GM19240 (cell line): ENCODE measurements around the gene REXO4.
"Not testable (repeated sequence)": the region's sequence is repeated elsewhere in the genome, so short reads cannot be mapped to it uniquely, and the experiment has no call there.

ENCODE experiments used
- DNase-seq: peaks from one replicate; pipeline ENCODE4 v3.0.0; 2011; ENCODE audit warnings: low spot score; ENCODE audit not compliant: insufficient read length

REXO4 gene

GRCh38 chr9:133421615-133422542 is 4.1 kb upstream of the REXO4 start, which contains the start of gene ADAMTS13:
Gene ADAMTS13, plus strand, starts transcription at chr9:133422367. Its CDS starts 77 bp downstream, at chr9:133422444.
- DNase-seq = no peak

DNA sequence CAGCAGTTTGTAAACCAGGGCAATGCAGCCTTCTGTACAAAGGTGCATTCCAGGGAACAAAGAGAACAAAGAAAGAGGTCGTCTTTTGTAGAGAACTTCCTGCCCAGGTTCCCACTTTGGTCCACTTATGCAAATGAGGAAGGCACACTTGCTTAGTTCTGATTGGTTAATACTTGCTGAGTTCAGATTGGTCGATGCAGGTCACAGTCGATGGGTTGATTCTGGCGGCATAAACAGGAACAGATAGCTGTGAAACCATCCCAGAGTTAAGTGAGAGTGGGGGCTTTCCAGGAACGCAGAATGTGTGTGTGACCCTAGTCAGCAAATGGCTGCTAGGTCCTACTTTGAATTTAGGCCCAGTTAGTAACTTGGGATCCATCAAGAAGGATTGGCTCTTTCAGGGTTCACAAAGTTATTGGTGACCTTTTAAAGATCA is 2.6 kb upstream of the REXO4 start:
- DNase-seq = peak; percentile 73

DNA sequence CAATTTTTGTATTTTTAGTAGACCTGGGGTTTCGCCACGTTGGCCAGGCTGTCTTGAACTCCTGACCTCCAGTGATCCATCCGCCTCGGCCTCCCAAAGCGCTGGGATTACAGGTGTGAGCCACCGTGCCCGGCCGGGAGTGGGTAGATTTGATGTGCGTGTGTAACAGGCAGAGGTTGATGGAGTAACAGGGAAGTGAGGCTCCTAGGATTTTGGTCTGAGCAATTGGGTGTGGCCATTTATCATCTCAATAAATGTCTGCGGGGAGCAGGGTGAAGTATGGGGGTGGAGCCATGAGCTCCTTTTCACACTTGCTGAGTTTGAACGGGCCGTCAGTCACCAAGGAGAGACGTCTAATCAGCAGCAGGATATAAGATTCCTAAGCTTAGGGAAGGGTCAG is 1.2 kb upstream of the REXO4 start:
- no peak for DNase-seq

DNA sequence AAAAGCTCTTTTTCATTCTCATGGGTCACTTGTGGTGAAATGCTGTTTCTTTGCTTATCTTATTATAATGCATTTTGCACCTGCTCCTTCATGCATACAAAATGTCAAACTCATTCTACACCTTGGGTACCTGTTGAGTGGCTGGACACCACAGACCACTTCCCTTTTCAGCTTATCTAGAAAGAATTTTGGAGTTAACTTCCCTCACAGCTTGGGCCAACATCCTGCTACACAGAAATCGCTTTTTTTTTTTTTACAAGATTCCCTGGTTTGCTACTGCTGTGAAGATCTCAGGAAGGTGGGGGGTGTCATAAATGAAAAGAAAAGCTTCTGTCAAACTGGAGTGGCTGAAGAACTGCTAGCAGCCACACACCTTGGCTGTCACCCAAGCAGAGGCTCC is 2.6 kb downstream of the REXO4 start:
- no peak for DNase-seq

- DNase-seq = no peak
These were observed 9.8 kb downstream of the REXO4 start for GRCh38 chr9:133408042-133408441.

GRCh38 chr9:133406480-133407307 is 11.1 kb downstream of the REXO4 start:
- peak; percentile 63 for DNase-seq

GRCh38 chr9:133405508-133406438 is 12.0 kb downstream of the REXO4 start:
- no peak for DNase-seq

DNA sequence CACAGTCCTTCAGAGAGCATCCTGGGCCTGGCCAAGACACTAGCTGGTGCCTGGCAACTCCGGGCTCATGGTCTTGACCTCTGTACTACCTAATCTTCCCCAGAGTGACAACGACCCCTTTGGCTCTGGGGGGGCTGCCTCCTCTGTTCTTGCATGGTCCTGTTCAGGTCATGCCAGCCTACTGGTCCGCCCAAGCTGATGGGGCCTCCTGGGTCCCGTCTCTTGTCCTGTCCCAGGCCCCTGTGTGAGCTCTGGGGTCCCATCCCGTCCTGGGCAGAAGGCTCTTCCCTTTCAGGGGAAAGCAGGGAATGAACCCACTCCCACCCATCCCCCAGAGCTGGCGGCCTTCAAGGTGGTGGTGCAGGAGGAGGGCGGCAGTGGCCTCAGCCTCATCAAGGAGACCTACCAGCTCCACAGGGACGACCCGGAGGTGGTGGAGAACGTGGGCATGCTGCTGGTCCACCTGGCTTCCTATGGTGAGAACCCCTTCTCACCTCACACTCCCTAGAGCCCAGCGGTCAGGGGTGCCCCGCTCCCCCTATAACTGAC is 13.3 kb downstream of the REXO4 start:
- DNase-seq = no peak

- DNase-seq = no peak
These were observed 13.9 kb downstream of the REXO4 start for GRCh38 chr9:133403766-133404453.

DNA sequence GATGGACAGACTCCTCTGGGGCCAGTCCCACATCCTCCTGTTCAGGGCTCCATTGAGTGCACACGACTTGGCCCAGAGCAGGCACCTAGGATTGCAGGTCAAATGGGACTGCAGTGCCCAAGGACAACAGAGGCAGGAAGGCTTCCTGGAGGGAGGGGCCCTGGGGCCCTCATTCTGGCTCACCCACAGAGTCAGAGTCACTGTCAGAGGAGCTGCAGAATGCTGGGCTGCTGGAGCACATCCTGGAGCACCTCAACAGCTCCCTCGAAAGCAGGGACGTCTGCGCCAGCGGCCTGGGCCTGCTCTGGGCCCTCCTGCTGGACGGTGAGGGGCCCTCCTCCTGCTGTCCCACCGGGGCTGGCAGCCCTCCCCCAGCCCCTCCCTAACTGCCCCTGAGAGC is 15.1 kb downstream of the REXO4 start:
- DNase-seq = no peak

DNA sequence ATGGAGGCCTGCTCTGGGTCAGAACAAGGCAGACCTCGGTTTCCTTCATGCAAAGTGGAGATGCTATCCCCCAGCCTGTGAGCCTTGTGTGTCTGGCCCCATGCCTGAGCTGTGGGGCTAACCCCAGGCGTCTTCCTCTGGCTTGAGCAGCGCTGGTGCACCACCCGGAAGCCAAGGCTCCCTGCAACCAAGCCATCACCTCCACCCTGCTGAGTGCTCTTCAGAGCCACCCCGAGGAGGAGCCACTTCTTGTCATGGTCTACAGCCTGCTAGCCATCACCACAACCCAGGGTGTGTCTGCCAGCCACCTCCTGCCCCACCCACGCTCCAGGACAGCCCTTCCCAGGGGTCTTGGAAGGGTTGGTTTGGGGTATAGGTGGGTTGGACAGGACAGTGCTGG is 16.2 kb downstream of the REXO4 start:
- DNase-seq = no peak

- no peak for DNase-seq
These were observed 17.5 kb downstream of the REXO4 start for GRCh38 chr9:133400292-133400691.

DNA sequence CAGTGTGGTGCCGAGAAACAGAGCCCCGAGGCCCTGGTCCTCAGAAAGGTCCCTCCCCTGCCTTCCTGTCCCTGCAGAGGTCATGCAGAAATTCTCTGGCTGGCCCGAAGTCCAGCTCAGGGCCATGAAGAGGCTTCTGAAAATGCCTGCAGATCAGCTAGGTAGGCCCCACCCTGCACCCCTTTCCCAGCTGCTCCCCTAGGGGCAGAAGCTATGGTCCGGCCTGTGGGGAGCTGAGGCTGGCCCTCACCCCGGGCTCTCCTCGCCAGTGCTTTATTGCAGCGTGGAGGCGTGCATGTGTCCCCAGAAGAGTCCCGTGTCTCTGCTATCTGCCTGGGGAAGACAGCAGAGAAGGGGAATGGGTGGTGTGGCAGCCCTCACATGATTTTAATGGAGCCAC is 19.9 kb downstream of the REXO4 start:
- DNase-seq = no peak

DNA sequence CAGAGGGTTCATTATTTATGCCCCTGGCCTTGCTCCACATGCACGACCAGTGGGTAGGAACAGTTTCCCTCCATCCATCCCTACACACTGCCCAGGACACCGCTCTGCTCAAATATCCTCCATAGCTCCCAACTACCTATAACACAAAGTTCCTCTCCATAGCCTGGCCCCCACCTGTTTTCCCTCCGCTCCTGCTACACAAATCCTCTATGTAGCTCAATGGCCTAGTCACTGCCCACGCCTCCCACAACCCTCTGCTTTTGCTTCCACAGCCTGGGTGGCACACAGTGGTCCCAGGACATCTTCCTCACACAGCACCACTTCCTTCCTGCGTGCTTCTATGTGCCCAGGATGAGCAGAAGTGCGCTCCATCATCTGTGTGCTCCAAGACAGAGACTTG is 20.4 kb downstream of the REXO4 start:
- DNase-seq = no peak

DNA sequence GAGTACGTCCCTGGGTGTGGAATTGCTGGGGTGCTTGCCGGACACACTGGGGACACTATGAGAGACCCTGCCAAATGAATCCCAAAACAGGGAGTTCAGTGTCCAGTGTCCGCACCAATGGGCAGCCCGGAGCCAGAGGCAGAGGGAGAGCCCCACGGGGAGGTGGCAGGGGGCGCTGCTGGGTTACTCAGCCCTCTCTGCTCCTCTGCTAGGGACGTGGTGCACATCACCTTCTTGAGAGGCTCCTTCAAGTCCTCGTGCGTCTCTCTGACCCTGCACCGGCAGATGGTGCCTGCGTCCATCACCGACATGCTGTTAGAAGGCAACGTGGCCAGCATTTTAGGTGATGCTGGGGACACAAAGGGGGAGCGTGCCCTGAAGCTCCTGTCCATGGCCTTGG is 20.9 kb downstream of the REXO4 start:
- DNase-seq = no peak

DNA sequence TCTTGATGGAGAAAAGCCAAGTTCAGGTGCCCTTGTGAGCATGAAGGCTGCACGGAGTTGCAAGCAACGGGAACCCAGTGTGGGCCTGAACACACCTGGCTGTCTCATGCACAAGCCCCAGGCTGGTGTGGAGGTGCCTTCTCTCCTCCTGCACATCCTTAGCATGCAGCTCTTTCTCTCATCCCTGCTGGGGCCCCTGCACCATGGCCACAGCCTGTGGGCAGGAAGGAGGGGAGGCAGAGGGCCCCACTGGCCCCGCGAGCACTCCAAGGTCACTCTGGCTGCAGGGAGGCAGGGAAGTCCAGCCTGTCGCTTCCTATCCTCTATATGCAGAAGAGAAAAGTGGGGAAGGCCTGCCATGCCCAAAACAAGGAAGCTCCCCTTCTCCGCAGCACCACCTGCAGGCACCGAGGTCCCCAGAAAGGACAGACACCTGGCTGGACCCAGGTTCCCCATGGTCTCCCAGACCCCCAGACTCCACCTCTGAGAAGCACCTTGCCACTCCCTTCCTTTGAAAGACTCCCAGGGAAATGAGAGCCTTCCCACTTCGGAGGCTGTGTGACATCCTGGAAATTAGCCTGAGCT is 23.0 kb downstream of the REXO4 start:
- DNase-seq = no peak

DNA sequence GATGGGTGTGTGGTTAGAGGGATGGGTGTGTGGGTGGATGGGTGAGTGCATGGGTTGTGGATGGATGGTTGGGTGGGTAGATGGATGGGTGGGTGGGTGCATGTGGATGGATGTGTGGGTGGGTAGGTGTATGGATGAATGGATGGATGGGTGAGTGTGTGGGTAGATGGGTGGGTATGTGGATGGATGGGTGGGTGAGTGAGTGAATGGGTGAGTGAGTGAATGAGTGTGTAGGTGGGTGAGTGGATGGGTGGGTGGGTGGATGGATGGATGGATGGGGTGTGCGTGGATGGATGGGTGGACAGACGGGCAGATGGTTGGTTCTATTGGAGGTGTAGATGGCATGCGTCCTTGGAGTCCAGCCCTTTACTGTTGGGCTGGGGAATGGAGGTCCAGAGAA is 24.4 kb downstream of the REXO4 start:
- no peak for DNase-seq

- not testable (repeated sequence) for DNase-seq
These were observed 25.5 kb downstream of the REXO4 start for GRCh38 chr9:133392308-133392707.

- DNase-seq = not testable (repeated sequence)
These were observed 26.4 kb downstream of the REXO4 start for GRCh38 chr9:133391449-133391848.

DNA sequence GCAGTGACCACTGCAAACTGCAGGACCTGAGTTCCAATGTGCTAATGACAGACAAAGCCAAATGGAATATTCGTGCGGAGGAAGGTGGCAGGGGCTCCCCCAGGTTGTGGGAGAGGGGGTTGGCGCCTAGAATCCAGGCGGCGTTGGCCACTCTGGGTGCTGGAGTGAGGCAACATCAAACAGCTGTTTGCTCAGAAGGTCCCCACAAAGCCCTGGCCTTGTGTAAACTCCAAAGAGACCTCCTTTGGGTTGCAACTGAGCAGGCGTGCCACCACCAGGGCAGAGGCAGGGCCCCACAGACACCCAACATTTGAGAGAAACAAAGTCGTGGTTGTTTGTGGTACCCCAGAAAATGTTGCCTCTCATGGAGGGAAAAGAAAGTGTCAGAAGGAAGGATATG is 27.1 kb downstream of the REXO4 start:
- DNase-seq = no peak
